ENCODE data around the gene DENND2C. TPM values are rescaled to one million over a fixed set of nuclear protein-coding genes. Genes with fewer than 3 reads are reported as not detected.

Gene DENND2C
- total and polyA plus RNA-seq, 2 of the 13 experiments (the other 11 are each of a cell fraction or from before 2014, with no cell fraction given) = 0.08 to 0.33 TPM

DNA sequence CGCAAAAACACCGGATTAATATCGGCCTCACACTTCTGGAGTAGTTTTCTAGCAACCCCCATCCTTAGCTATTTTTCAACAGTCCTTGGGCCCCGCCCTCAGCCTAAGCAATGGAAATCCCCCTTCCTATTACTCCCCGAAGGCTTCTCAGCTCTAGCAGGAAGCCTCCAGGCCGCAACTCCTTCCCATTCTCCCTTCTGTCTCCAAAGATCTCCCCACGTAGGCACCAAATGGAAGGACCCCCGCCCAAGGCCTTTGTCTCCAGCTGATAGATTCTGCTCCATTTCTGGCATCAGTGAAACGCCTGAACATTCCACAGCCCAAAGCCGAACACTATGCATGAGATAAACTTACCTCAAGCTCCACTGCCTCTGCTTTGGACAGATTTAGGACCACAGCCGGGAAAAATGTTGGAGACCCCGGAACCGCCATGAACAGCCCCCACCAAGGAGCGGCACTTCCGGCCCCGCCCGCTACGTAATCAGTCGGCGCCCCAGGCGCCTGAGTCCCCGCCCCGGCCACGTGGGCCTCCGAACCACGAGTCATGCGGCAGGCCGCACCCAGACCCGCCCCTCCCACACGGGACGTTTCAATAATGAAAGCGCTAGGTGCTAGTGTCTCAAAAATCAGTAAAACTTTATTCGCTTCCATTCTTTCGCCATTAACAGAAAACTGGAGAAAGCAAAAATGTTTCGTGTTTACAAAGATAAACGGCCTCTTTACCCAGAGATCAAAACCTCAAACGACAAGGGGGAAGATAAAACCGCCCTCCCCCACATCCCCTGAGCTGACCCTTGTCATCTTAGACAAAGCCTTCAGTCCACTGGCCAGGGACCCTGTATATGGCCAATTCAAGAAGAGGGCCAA, 46.7 kb upstream of the DENND2C start, which contains the start of gene NRAS (continued):
- TF ChIP-seq, protein P1, sequence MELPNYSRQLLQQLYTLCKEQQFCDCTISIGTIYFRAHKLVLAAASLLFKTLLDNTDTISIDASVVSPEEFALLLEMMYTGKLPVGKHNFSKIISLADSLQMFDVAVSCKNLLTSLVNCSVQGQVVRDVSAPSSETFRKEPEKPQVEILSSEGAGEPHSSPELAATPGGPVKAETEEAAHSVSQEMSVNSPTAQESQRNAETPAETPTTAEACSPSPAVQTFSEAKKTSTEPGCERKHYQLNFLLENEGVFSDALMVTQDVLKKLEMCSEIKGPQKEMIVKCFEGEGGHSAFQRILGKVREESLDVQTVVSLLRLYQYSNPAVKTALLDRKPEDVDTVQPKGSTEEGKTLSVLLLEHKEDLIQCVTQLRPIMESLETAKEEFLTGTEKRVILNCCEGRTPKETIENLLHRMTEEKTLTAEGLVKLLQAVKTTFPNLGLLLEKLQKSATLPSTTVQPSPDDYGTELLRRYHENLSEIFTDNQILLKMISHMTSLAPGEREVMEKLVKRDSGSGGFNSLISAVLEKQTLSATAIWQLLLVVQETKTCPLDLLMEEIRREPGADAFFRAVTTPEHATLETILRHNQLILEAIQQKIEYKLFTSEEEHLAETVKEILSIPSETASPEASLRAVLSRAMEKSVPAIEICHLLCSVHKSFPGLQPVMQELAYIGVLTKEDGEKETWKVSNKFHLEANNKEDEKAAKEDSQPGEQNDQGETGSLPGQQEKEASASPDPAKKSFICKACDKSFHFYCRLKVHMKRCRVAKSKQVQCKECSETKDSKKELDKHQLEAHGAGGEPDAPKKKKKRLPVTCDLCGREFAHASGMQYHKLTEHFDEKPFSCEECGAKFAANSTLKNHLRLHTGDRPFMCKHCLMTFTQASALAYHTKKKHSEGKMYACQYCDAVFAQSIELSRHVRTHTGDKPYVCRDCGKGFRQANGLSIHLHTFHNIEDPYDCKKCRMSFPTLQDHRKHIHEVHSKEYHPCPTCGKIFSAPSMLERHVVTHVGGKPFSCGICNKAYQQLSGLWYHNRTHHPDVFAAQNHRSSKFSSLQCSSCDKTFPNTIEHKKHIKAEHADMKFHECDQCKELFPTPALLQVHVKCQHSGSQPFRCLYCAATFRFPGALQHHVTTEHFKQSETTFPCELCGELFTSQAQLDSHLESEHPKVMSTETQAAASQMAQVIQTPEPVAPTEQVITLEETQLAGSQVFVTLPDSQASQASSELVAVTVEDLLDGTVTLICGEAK (IDR thresholded peaks at IDR 0.05) = peak; percentile 53
- TF ChIP-seq, protein P1 (CRISPR knock-in tag; IDR thresholded peaks at IDR 0.05) = peak; percentile 97
- TF ChIP-seq ZNF225 (CRISPR knock-in tag; IDR thresholded peaks at IDR 0.05) (no peak), ARHGAP35 (CRISPR knock-in tag; IDR thresholded peaks at IDR 0.05; ENCODE audit: borderline replicate concordance) (no peak), KLF16 (CRISPR knock-in tag; IDR thresholded peaks at IDR 0.05) (peak in 1 of 2 experiments; percentile 69; a peak in 1 of 4 replicates), SALL1 (CRISPR knock-in tag; IDR thresholded peaks at IDR 0.05) (peak; percentile 76; the same call in 1 of the 2 replicates), GABPA (IDR thresholded peaks at IDR 0.05; ENCODE audit: low read depth, low read length) (peak; percentile 73), GABPA (CRISPR knock-in tag; IDR thresholded peaks at IDR 0.05; ENCODE audit: low read depth) (peak; percentile 95), HOXA5 (CRISPR knock-in tag; IDR thresholded peaks at IDR 0.05) (peak; percentile 56; the same call in 1 of the 2 replicates), PAWR (CRISPR knock-in tag; IDR thresholded peaks at IDR 0.05; ENCODE audit: borderline replicate concordance) (no peak), ZNF543 (CRISPR knock-in tag; IDR thresholded peaks at IDR 0.05) (no peak), POLR2AphosphoS5 (IDR thresholded peaks at IDR 0.05; ENCODE audit: low read depth, low read length) (peak; percentile 91), ZNF430 (CRISPR knock-in tag; IDR thresholded peaks at IDR 0.05) (peak; percentile 49; the same call in 1 of the 2 replicates), MXD4 (CRISPR knock-in tag; IDR thresholded peaks at IDR 0.05) (peak; percentile 96)
- TF ChIP-seq, protein P2, sequence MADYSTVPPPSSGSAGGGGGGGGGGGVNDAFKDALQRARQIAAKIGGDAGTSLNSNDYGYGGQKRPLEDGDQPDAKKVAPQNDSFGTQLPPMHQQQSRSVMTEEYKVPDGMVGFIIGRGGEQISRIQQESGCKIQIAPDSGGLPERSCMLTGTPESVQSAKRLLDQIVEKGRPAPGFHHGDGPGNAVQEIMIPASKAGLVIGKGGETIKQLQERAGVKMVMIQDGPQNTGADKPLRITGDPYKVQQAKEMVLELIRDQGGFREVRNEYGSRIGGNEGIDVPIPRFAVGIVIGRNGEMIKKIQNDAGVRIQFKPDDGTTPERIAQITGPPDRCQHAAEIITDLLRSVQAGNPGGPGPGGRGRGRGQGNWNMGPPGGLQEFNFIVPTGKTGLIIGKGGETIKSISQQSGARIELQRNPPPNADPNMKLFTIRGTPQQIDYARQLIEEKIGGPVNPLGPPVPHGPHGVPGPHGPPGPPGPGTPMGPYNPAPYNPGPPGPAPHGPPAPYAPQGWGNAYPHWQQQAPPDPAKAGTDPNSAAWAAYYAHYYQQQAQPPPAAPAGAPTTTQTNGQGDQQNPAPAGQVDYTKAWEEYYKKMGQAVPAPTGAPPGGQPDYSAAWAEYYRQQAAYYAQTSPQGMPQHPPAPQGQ (CRISPR knock-in tag; IDR thresholded peaks at IDR 0.05; ENCODE audit: borderline replicate concordance) = no peak
- TF ChIP-seq, protein P3, sequence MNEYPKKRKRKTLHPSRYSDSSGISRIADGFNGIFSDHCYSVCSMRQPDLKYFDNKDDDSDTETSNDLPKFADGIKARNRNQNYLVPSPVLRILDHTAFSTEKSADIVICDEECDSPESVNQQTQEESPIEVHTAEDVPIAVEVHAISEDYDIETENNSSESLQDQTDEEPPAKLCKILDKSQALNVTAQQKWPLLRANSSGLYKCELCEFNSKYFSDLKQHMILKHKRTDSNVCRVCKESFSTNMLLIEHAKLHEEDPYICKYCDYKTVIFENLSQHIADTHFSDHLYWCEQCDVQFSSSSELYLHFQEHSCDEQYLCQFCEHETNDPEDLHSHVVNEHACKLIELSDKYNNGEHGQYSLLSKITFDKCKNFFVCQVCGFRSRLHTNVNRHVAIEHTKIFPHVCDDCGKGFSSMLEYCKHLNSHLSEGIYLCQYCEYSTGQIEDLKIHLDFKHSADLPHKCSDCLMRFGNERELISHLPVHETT (CRISPR knock-in tag; conservative IDR thresholded peaks at IDR 0.05) = peak; percentile 61; the same call in 1 of the 2 replicates
- TF ChIP-seq, protein P4, sequence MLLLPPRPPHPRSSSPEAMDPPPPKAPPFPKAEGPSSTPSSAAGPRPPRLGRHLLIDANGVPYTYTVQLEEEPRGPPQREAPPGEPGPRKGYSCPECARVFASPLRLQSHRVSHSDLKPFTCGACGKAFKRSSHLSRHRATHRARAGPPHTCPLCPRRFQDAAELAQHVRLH (CRISPR knock-in tag; IDR thresholded peaks at IDR 0.05; ENCODE audit: borderline replicate concordance, low read depth) = 0 out of 2 replicates have a peak, but pooled peaks have one; percentile 29
